ENCODE measurements around the gene CSF1R.

DNA sequence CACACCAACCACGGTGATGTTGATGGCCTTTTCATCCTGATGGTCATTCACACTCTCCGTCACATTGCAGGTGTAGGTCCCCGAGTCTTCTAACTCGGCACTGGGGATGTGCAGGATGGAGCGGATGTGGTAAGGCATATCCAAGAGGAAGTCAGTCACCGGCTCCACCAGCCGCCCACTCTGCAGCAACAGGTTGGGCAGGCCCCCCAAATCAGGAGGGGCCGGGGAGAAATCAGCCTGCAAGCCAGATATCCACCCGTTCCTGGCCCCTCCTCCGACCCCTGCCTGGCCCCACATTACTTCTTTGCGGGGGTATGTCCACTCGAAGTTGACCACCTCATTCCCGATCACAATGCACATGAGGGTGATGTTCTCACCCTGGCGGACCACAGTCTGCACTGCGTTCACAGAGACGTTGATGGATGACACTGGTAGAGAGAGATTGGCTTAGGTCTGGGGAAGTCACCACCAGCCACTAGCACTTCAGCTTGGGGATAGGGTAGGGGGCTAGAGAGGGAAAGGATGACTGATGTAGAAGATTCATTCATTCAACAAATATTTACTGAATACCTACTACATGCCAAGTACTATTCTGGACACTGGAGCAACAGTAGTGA, 47.3 kb upstream of the CSF1R start:
- TF ChIP-seq, protein P1, sequence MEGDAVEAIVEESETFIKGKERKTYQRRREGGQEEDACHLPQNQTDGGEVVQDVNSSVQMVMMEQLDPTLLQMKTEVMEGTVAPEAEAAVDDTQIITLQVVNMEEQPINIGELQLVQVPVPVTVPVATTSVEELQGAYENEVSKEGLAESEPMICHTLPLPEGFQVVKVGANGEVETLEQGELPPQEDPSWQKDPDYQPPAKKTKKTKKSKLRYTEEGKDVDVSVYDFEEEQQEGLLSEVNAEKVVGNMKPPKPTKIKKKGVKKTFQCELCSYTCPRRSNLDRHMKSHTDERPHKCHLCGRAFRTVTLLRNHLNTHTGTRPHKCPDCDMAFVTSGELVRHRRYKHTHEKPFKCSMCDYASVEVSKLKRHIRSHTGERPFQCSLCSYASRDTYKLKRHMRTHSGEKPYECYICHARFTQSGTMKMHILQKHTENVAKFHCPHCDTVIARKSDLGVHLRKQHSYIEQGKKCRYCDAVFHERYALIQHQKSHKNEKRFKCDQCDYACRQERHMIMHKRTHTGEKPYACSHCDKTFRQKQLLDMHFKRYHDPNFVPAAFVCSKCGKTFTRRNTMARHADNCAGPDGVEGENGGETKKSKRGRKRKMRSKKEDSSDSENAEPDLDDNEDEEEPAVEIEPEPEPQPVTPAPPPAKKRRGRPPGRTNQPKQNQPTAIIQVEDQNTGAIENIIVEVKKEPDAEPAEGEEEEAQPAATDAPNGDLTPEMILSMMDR (IDR thresholded peaks at IDR 0.05; ENCODE audit: low read depth, low read length), result no peak
- TF ChIP-seq EZH2phosphoT487 (IDR thresholded peaks at IDR 0.05; ENCODE audit: low read depth), result no peak
